ENCODE data around the gene HPSE2.

The HPSE2 gene

GRCh38 chr10:98664329-98665042, 571.2 kb downstream of the HPSE2 start:
- Histone ChIP-seq H3K27me3 (replicated peaks in 2 of 5; ENCODE audit: control insufficient read depth in 4 of 5, insufficient read depth in 5 of 5, low read length in 4 of 5) (no peaks in the 10 kb centered on the region), H3K4me3 (ENCODE audit: control insufficient read depth in 1 of 7, extremely low read depth in 1 of 7, insufficient read depth in 4 of 7, low read depth in 2 of 7, low read length in 6 of 7) (no peak overlapping the region), H3K36me3 (ENCODE audit: control insufficient read depth in 4 of 4, insufficient read depth in 4 of 4, low read length in 3 of 4) (no peaks in the 10 kb centered on the region), H3K4me1 (ENCODE audit: control extremely low read depth in 1 of 4, control insufficient read depth in 4 of 4, insufficient read depth in 4 of 4, low read length in 3 of 4) (no peaks in the 10 kb centered on the region), H3K27ac (ENCODE audit: insufficient read depth in 1 of 2, low read depth in 1 of 2, low read length in 2 of 2, poor library complexity in 1 of 2, severe bottlenecking in 2 of 2) (no peak overlapping the region), H3K9me3 (ENCODE audit: control extremely low read depth in 1 of 5, control insufficient read depth in 4 of 5, insufficient read depth in 2 of 5, low read depth in 1 of 5, low read length in 4 of 5) (peaks cover 1 to 18% (median 11%) of the 10 kb centered on the region in 5 experiments)
- peak; percentile 26 to 64 (median 50) for DNase-seq
- 45% methylated on average over 12 of the region's 13 CpGs for WGBS (ENCODE audit: insufficient coverage)
- CTCF ChIA-PET = no interaction called here
- POLR2A ChIA-PET = no interaction called here

DNA sequence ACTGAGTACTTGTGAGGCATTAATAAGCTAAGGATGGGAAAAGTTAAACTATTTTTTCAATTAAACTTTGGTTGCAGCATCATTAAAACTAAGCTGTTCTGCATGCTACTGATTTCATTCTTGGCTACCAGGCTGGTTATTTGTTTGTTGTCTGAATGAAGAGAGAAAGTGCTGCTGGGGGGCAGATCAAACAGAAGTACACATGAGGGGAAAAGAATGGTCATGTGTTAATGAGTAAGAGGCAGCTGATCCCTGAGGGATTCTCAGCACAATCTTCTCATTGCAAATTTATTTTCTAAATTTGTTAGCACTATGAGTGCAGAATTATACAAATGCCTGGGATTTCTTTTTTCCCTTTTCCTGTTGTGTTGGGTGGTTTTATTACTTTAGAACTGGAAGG, 575.7 kb downstream of the HPSE2 start:
- POLR2A ChIA-PET = no interaction called here
- DNase-seq = no peak

DNA sequence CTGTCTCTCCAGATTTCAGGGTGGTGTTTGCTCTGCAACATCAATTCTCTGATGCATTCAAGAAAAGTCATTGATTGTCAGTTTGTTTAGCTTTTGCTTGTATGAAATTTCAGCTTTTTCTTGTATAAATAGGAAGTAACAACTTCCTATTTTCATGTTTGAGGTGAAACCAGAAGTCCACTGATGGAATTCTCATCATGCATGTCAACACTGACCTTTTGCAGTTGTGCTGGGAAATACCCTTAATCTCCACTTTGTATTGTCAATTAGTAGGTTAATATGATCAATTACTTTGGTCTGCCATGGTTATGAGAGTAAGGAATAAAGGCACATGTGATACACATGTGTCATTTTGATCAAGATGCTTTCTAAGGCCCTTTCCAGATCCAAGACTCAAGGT, 580.2 kb downstream of the HPSE2 start:
- no peaks in the 10 kb centered on the region for H3K9me3 ChIP-seq (ENCODE audit: control extremely low read depth in 1 of 5, control insufficient read depth in 4 of 5, insufficient read depth in 2 of 5, low read depth in 1 of 5, low read length in 4 of 5)
- ChIA-PET POLR2A (no interaction called here), CTCF (no interaction called here)
- no peaks in the 10 kb centered on the region for H3K36me3 ChIP-seq (ENCODE audit: control insufficient read depth in 4 of 4, insufficient read depth in 4 of 4, low read length in 3 of 4)
- no peak overlapping the region for H3K27ac ChIP-seq (ENCODE audit: insufficient read depth in 1 of 2, low read depth in 1 of 2, low read length in 2 of 2, poor library complexity in 1 of 2, severe bottlenecking in 2 of 2)
- H3K27me3 ChIP-seq (replicated peaks in 2 of 5; ENCODE audit: control insufficient read depth in 4 of 5, insufficient read depth in 5 of 5, low read length in 4 of 5) = peaks cover 0 to 7% (median 2%) of the 10 kb centered on the region in 5 experiments
- H3K4me3 ChIP-seq (ENCODE audit: control insufficient read depth in 1 of 7, extremely low read depth in 1 of 7, insufficient read depth in 4 of 7, low read depth in 2 of 7, low read length in 6 of 7) = no peak overlapping the region
- DNase-seq = no peak
- no peaks in the 10 kb centered on the region for H3K4me1 ChIP-seq (ENCODE audit: control extremely low read depth in 1 of 4, control insufficient read depth in 4 of 4, insufficient read depth in 4 of 4, low read length in 3 of 4)

More for the DNA sequence above, 575.7 kb downstream of the HPSE2 start:
- no peaks in the 10 kb centered on the region for H3K36me3 ChIP-seq (ENCODE audit: control insufficient read depth in 4 of 4, insufficient read depth in 4 of 4, low read length in 3 of 4)
- peaks cover 0 to 4% (median 3%) of the 10 kb centered on the region in 5 experiments for H3K9me3 ChIP-seq (ENCODE audit: control extremely low read depth in 1 of 5, control insufficient read depth in 4 of 5, insufficient read depth in 2 of 5, low read depth in 1 of 5, low read length in 4 of 5)
- H3K27me3 ChIP-seq (replicated peaks in 2 of 5; ENCODE audit: control insufficient read depth in 4 of 5, insufficient read depth in 5 of 5, low read length in 4 of 5) = peaks cover 0 to 1% (median 0%) of the 10 kb centered on the region in 5 experiments
- CTCF ChIA-PET = no interaction called here
- no peak overlapping the region for H3K4me3 ChIP-seq (ENCODE audit: control insufficient read depth in 1 of 7, extremely low read depth in 1 of 7, insufficient read depth in 4 of 7, low read depth in 2 of 7, low read length in 6 of 7)
- H3K27ac ChIP-seq (ENCODE audit: insufficient read depth in 1 of 2, low read depth in 1 of 2, low read length in 2 of 2, poor library complexity in 1 of 2, severe bottlenecking in 2 of 2) = no peak overlapping the region
- H3K4me1 ChIP-seq (ENCODE audit: control extremely low read depth in 1 of 4, control insufficient read depth in 4 of 4, insufficient read depth in 4 of 4, low read length in 3 of 4) = no peaks in the 10 kb centered on the region

GRCh38 chr10:98649170-98649569, 586.5 kb downstream of the HPSE2 start:
- POLR2A ChIA-PET = no interaction called here
- Histone ChIP-seq H3K4me1 (ENCODE audit: control extremely low read depth in 1 of 4, control insufficient read depth in 4 of 4, insufficient read depth in 4 of 4, low read length in 3 of 4) (no peaks in the 10 kb centered on the region), H3K36me3 (ENCODE audit: control insufficient read depth in 4 of 4, insufficient read depth in 4 of 4, low read length in 3 of 4) (no peaks in the 10 kb centered on the region), H3K27ac (ENCODE audit: insufficient read depth in 1 of 2, low read depth in 1 of 2, low read length in 2 of 2, poor library complexity in 1 of 2, severe bottlenecking in 2 of 2) (no peak overlapping the region), H3K27me3 (replicated peaks in 2 of 5; ENCODE audit: control insufficient read depth in 4 of 5, insufficient read depth in 5 of 5, low read length in 4 of 5) (peaks cover 0 to 31% (median 10%) of the 10 kb centered on the region in 5 experiments), H3K9me3 (ENCODE audit: control extremely low read depth in 1 of 5, control insufficient read depth in 4 of 5, insufficient read depth in 2 of 5, low read depth in 1 of 5, low read length in 4 of 5) (peaks cover 0 to 3% (median 0%) of the 10 kb centered on the region in 5 experiments), H3K4me3 (ENCODE audit: control insufficient read depth in 1 of 7, extremely low read depth in 1 of 7, insufficient read depth in 4 of 7, low read depth in 2 of 7, low read length in 6 of 7) (no peak overlapping the region)
- DNase-seq = no peak
- CTCF ChIA-PET = interaction anchor here (0.8 kb wide), 1 partner anchor 182 kb away, joined by 3 read pairs; no protein-coding TSS in a partner anchor
- 80% methylated on average over 1 of the region's 2 CpGs for WGBS (ENCODE audit: insufficient coverage)

DNA sequence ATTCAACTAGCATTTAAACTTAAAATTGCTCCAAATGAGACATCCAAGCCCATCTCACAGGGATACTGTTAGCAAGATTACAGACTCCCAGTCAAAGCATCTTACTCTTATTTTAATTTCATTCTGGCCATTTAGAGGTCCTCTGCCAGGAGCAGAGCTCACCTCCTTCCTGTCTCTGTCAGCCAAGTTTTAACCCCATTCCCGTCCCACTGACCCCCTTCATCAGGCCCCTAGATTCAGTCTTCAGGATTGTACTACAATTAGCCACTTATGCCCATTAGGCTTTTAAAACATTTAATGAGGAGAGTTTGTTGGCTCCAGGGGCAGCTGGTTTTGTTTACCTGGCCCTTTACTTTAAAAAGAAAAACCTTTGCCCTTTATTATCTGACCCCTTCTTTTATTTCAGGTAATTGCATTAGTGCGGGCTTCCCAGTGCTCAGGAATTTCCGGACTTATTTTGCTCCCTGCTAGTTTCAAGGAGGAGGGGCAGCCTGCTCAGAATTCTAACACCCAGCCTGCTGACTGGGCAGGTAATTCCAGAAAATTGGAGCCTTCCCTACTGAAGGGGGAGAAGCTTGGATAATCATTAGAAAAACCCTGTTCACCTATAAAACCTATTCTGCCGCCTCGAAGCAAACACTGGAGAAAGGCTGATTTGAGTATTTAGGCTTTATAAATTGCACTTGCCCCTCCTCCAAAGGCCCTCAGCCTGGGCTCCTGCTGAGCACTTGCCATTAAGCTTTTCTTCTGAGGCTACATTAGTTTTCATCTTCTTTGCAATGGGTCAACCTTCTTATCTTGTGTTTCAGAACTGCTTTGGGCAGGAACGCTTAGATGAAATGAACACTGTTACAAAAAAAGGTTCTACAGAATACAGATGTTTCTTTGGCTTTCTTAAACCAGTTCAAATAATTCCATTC, 588.4 kb downstream of the HPSE2 start:
- POLR2A ChIA-PET = no interaction called here

GRCh38 chr10:98644466-98644865, 591.2 kb downstream of the HPSE2 start:
- CTCF ChIA-PET = interaction anchor here (1.0 kb wide), 1 partner anchor 31 kb away, joined by 3 read pairs; no protein-coding TSS in a partner anchor
- H3K4me1 ChIP-seq (ENCODE audit: control extremely low read depth in 1 of 4, control insufficient read depth in 4 of 4, insufficient read depth in 4 of 4, low read length in 3 of 4) = no peaks in the 10 kb centered on the region
- DNase-seq = no peak
- 100% methylated on average over 1 of the region's 1 CpG for WGBS (ENCODE audit: insufficient coverage)
- POLR2A ChIA-PET = no interaction called here
- H3K9me3 ChIP-seq (ENCODE audit: control extremely low read depth in 1 of 5, control insufficient read depth in 4 of 5, insufficient read depth in 2 of 5, low read depth in 1 of 5, low read length in 4 of 5) = peaks cover 0 to 3% (median 0%) of the 10 kb centered on the region in 5 experiments
- no peak overlapping the region for H3K4me3 ChIP-seq (ENCODE audit: control insufficient read depth in 1 of 7, extremely low read depth in 1 of 7, insufficient read depth in 4 of 7, low read depth in 2 of 7, low read length in 6 of 7)
- H3K36me3 ChIP-seq (ENCODE audit: control insufficient read depth in 4 of 4, insufficient read depth in 4 of 4, low read length in 3 of 4) = no peaks in the 10 kb centered on the region
- H3K27ac ChIP-seq (ENCODE audit: insufficient read depth in 1 of 2, low read depth in 1 of 2, low read length in 2 of 2, poor library complexity in 1 of 2, severe bottlenecking in 2 of 2) = no peak overlapping the region
- H3K27me3 ChIP-seq (replicated peaks in 2 of 5; ENCODE audit: control insufficient read depth in 4 of 5, insufficient read depth in 5 of 5, low read length in 4 of 5) = peaks cover 0 to 24% (median 8%) of the 10 kb centered on the region in 5 experiments

More for the DNA sequence above, 588.4 kb downstream of the HPSE2 start:
- Histone ChIP-seq H3K4me1 (ENCODE audit: control extremely low read depth in 1 of 4, control insufficient read depth in 4 of 4, insufficient read depth in 4 of 4, low read length in 3 of 4) (no peaks in the 10 kb centered on the region), H3K36me3 (ENCODE audit: control insufficient read depth in 4 of 4, insufficient read depth in 4 of 4, low read length in 3 of 4) (no peaks in the 10 kb centered on the region), H3K27ac (ENCODE audit: insufficient read depth in 1 of 2, low read depth in 1 of 2, low read length in 2 of 2, poor library complexity in 1 of 2, severe bottlenecking in 2 of 2) (no peak overlapping the region), H3K27me3 (replicated peaks in 2 of 5; ENCODE audit: control insufficient read depth in 4 of 5, insufficient read depth in 5 of 5, low read length in 4 of 5) (peaks cover 0 to 29% (median 8%) of the 10 kb centered on the region in 5 experiments), H3K9me3 (ENCODE audit: control extremely low read depth in 1 of 5, control insufficient read depth in 4 of 5, insufficient read depth in 2 of 5, low read depth in 1 of 5, low read length in 4 of 5) (peaks cover 0 to 3% (median 0%) of the 10 kb centered on the region in 5 experiments), H3K4me3 (ENCODE audit: control insufficient read depth in 1 of 7, extremely low read depth in 1 of 7, insufficient read depth in 4 of 7, low read depth in 2 of 7, low read length in 6 of 7) (no peak overlapping the region)
- CTCF ChIA-PET = no interaction called here
- 38% methylated on average over 4 of the region's 6 CpGs for WGBS (ENCODE audit: insufficient coverage)
- no peak for DNase-seq

GRCh38 chr10:98642281-98642680, 593.4 kb downstream of the HPSE2 start:
- DNase-seq = no peak
- 100% methylated on average over 2 of the region's 2 CpGs for WGBS (ENCODE audit: insufficient coverage)
- Histone ChIP-seq H3K4me1 (ENCODE audit: control extremely low read depth in 1 of 4, control insufficient read depth in 4 of 4, insufficient read depth in 4 of 4, low read length in 3 of 4) (no peaks in the 10 kb centered on the region), H3K9me3 (ENCODE audit: control extremely low read depth in 1 of 5, control insufficient read depth in 4 of 5, insufficient read depth in 2 of 5, low read depth in 1 of 5, low read length in 4 of 5) (peaks cover 0 to 3% (median 0%) of the 10 kb centered on the region in 5 experiments), H3K36me3 (ENCODE audit: control insufficient read depth in 4 of 4, insufficient read depth in 4 of 4, low read length in 3 of 4) (no peaks in the 10 kb centered on the region), H3K27ac (ENCODE audit: insufficient read depth in 1 of 2, low read depth in 1 of 2, low read length in 2 of 2, poor library complexity in 1 of 2, severe bottlenecking in 2 of 2) (no peak overlapping the region), H3K27me3 (replicated peaks in 2 of 5; ENCODE audit: control insufficient read depth in 4 of 5, insufficient read depth in 5 of 5, low read length in 4 of 5) (peaks cover 0 to 11% (median 8%) of the 10 kb centered on the region in 5 experiments), H3K4me3 (ENCODE audit: control insufficient read depth in 1 of 7, extremely low read depth in 1 of 7, insufficient read depth in 4 of 7, low read depth in 2 of 7, low read length in 6 of 7) (no peak overlapping the region)
- POLR2A ChIA-PET = no interaction called here
- CTCF ChIA-PET = no interaction called here
